Measurements from ENCODE around the gene DNAJB14. TPM values are rescaled to one million over a fixed set of nuclear protein-coding genes. Genes with fewer than 3 reads are reported as not detected.

Gene DNAJB14
- 10 to 100 TPM in 4 of 5 donors, 1 to 10 TPM in 1; 5.3 to 78.0 (median 20.3) TPM for total RNA-seq
- polyA plus RNA-seq = 1 to 10 TPM; 3.4 to 7.0 (median 5.0) TPM
- long read RNA-seq, donor 1, full-length matches to known transcripts = 2 of 2 reads
- long read RNA-seq, donor 1, partial matches to known transcripts = 0 of 2 reads
- long read RNA-seq, donor 1, other reads (novel, unspliced or antisense) = 0 of 2 reads
- long read RNA-seq, donor 2, full-length matches to known transcripts = 1 of 1 reads
- long read RNA-seq, donor 2, partial matches to known transcripts = 0 of 1 reads
- long read RNA-seq, donor 2, other reads (novel, unspliced or antisense) = 0 of 1 reads
- long read RNA-seq, donor 3, full-length matches to known transcripts = 3 of 3 reads
- long read RNA-seq, donor 3, partial matches to known transcripts = 0 of 3 reads
- long read RNA-seq, donor 3, other reads (novel, unspliced or antisense) = 0 of 3 reads
- long read RNA-seq, donor 4, full-length matches to known transcripts = 1 of 1 reads
- long read RNA-seq, donor 4, partial matches to known transcripts = 0 of 1 reads
- long read RNA-seq, donor 4, other reads (novel, unspliced or antisense) = 0 of 1 reads
- long read RNA-seq, donor 5, full-length matches to known transcripts = 2 of 2 reads
- long read RNA-seq, donor 5, partial matches to known transcripts = 0 of 2 reads
- long read RNA-seq, donor 5, other reads (novel, unspliced or antisense) = 0 of 2 reads
- long read RNA-seq, donor 6, full-length matches to known transcripts = 10 of 10 reads
- long read RNA-seq, donor 6, partial matches to known transcripts = 0 of 10 reads
- long read RNA-seq, donor 6, other reads (novel, unspliced or antisense) = 0 of 10 reads
- long read RNA-seq, donor 7, full-length matches to known transcripts = 1 of 1 reads
- long read RNA-seq, donor 7, partial matches to known transcripts = 0 of 1 reads
- long read RNA-seq, donor 7, other reads (novel, unspliced or antisense) = 0 of 1 reads
- long read RNA-seq, donor 8, full-length matches to known transcripts = 2 of 2 reads
- long read RNA-seq, donor 8, partial matches to known transcripts = 0 of 2 reads
- long read RNA-seq, donor 8, other reads (novel, unspliced or antisense) = 0 of 2 reads
- long read RNA-seq, donor 9, partial matches to known transcripts = 0 of 1 reads
- long read RNA-seq, donor 9, other reads (novel, unspliced or antisense) = 0 of 1 reads
- long read RNA-seq, donor 10 = 0 reads

DNA sequence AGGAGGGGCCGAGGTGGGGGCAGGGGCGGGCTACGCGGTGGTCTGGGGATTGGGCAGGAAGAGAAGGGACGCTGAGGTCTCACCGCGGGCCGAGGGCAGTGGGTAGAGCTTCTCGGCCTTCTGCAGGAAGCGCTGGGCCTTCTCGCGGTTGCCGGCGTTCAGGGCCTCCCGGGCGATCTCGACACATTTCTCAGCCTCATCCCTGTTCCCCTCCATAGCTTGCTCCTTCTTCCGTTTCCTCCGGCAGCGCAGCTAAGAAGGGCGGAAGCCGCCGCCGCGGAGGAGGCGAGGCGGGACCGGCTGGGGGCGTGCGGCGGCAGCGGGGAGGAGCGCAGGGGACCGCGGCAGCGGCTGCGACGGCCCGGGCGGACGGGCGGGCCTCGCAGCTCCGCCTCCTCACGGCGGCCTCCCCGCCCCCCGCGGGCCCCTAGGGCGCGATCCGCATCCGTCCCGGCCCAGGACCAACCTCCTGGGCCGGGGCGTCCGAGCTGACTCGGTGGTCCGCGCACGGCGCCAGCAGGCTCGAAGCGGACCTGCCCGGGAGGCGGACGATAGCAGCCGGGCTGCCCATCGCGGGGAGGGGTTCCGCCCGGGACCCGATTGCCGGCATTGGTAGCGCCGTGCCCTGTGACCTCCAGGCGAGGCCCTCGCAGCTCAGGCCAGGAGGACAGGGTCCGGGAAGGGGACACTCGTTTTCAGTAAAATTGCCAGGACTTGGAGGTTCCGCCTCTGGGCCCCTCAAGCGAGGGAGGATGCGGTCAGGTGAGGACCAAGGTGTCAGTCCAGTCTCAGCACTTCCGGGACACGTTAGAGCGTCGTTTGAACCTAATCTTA is at the start of gene DNAJB14:
Gene DNAJB14 (minus strand): TSS at position 263 of the 834 bp plus-strand sequence. CDS start 47 bp downstream, at position 216.
- TF ChIP-seq, protein P1, sequence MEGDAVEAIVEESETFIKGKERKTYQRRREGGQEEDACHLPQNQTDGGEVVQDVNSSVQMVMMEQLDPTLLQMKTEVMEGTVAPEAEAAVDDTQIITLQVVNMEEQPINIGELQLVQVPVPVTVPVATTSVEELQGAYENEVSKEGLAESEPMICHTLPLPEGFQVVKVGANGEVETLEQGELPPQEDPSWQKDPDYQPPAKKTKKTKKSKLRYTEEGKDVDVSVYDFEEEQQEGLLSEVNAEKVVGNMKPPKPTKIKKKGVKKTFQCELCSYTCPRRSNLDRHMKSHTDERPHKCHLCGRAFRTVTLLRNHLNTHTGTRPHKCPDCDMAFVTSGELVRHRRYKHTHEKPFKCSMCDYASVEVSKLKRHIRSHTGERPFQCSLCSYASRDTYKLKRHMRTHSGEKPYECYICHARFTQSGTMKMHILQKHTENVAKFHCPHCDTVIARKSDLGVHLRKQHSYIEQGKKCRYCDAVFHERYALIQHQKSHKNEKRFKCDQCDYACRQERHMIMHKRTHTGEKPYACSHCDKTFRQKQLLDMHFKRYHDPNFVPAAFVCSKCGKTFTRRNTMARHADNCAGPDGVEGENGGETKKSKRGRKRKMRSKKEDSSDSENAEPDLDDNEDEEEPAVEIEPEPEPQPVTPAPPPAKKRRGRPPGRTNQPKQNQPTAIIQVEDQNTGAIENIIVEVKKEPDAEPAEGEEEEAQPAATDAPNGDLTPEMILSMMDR (IDR thresholded peaks at IDR 0.05) = peak in 1 of 7 experiments; percentile 29
- no peak for TF ChIP-seq EP300 (IDR thresholded peaks at IDR 0.05)
- no peak for TF ChIP-seq POLR2A (IDR thresholded peaks at IDR 0.05)
- TF ChIP-seq POLR2AphosphoS5 (IDR thresholded peaks at IDR 0.05) = peak; percentile 29 to 76 (median 69)
- Histone ChIP-seq H3K4me1 (peaks cover 20 to 68% (median 53%) of the 10 kb centered on the region in 4 donors), H3K27me3 (no peaks in the 10 kb centered on the region), H3K9me3 (no peaks in the 10 kb centered on the region), H3K27ac (peak within 1 kb of the TSS; percentile 93 to 99 (median 98)), H3K36me3 (peaks cover 0 to 8% (median 4%) of the 10 kb centered on the region in 4 donors), H3K4me3 (peak within 1 kb of the TSS; percentile 83 to 98 (median 95))
- intact Hi-C loops (cut with DNase I; ENCODE audit: low total_unique reads) = loop anchor here (10.0 kb wide), 2 partner anchors 52 to 382 kb away; partner anchors contain the start of genes LAMTOR3 and TRMT10A
- DNase-seq = peak; percentile 83 to 94
- WGBS, 5 donors = 0 to 2% (median 1%) methylated on average over 2 to 87 of the region's 87 CpGs

DNA sequence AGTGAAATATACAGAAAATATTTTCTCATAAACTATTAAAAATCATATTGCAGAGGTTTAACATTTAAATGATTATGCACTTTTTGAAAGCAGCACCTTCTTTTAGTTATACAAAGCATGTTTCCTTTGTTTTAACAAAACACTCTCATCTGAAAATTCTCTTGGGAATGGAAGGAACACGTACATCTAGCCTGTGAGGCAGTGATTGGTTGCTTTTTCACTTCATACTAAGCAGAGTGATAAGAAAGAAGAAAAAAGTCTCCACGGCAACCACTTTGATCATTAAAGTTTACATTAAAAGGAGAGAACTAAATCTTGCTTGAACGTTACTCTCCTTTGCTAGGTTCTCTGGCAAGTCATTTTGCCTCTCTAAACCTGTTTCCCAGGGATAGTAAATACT is 45.3 kb upstream of the DNAJB14 start:
- 15 to 31% (median 24%) methylated on average over 3 of the region's 3 CpGs for WGBS, 5 donors
- Histone ChIP-seq H3K9me3 (no peaks in the 10 kb centered on the region), H3K4me1 (no peaks in the 10 kb centered on the region), H3K4me3 (no peak overlapping the region), H3K27me3 (no peaks in the 10 kb centered on the region), H3K36me3 (no peaks in the 10 kb centered on the region), H3K27ac (no peak overlapping the region)
- DNase-seq = no peak
- intact Hi-C loops (cut with DNase I; ENCODE audit: low total_unique reads) = no loop called here
- TF ChIP-seq, protein P1 (IDR thresholded peaks at IDR 0.05) = no peak
- TF ChIP-seq POLR2A (IDR thresholded peaks at IDR 0.05) (no peak), POLR2AphosphoS5 (IDR thresholded peaks at IDR 0.05) (no peak), EP300 (IDR thresholded peaks at IDR 0.05) (no peak)

DNA sequence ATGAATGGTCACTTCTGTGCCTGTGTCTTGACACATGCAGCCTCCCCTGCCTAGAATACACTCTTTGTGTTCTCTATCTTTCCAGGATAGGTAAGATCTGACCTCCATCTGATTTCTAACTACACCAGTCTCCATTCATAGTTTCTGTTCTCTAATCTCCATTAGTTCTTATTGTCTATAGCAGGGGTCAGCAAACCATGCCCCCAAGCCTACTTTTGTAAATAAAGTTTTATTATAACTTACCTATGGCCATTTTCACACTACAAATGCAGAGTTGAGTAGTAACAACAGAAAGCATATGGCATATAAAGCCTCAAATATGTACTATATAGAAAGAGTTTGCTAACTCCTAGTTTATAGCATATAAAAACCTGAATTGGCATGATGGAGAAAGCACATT is 41.3 kb upstream of the DNAJB14 start:
- Histone ChIP-seq H3K4me1 (no peaks in the 10 kb centered on the region), H3K36me3 (no peaks in the 10 kb centered on the region), H3K27me3 (no peaks in the 10 kb centered on the region), H3K9me3 (no peaks in the 10 kb centered on the region), H3K27ac (no peak overlapping the region), H3K4me3 (no peak overlapping the region)
- intact Hi-C loops (cut with DNase I; ENCODE audit: low total_unique reads) = no loop called here
- no peak for TF ChIP-seq POLR2A (IDR thresholded peaks at IDR 0.05)
- TF ChIP-seq EP300 (IDR thresholded peaks at IDR 0.05) = no peak
- TF ChIP-seq, protein P1 (IDR thresholded peaks at IDR 0.05) = no peak
- no peak for TF ChIP-seq POLR2AphosphoS5 (IDR thresholded peaks at IDR 0.05)
- no peak for DNase-seq

All from stomach (tissue), 19 donors.